Activated CD4-positive, alpha-beta T cell treated with anti-CD3 and anti-CD28 coated beads for 4 hours (primary cell): ENCODE results near the gene PRKCSH.
A peak's percentile ranks its signal among the peaks of the same experiment; 100 is the strongest.

Source experiments
- DNase-seq, 2 donors: peaks; one replicate each; pipeline ENCODE4 v3.0.0-alpha.2; 2020

The PRKCSH gene

DNA sequence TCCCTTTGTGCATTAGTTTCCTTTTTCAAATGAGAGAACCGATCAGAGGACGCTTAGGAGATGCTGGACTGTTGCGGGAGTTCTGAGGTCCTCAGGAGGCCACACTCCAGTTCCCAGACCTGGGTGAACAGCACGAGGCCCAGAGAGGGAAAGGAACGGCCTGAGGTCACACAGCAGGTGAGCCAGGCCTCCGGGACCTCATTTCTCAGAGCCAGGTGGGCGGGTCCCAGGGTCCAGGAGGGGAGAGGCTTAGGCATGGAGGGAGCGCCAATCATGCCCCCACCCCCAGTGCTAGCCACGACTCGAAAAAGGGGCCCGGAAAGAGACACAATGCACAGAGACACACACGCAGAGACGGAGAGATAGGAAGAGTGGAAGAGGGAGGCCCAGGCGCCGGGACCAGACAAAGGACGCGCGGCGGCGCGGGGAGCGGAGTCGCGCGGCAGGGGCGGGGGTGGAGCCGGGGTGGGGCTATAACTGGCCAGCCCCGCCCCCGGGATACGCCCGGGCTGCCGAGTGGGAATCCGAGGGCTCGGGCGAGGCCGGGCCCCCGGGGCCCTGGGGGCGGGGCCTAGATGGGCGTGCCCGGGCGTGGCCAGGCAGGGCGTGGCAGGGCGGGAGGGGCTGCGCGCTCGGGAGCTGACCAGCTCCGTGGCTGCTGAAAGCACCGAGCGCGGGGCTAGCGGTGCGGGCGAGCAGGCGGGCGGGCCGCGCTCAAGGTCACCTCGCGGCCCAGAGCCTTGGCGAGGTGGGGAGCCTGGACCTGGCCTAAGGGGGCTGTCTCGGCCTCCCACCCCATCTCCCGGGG lies 43.9 kb downstream of the PRKCSH start:
- DNase-seq = no peak

- DNase-seq = no peak
These were observed 44.7 kb downstream of the PRKCSH start for GRCh38 chr19:11479898-11480714.

DNA sequence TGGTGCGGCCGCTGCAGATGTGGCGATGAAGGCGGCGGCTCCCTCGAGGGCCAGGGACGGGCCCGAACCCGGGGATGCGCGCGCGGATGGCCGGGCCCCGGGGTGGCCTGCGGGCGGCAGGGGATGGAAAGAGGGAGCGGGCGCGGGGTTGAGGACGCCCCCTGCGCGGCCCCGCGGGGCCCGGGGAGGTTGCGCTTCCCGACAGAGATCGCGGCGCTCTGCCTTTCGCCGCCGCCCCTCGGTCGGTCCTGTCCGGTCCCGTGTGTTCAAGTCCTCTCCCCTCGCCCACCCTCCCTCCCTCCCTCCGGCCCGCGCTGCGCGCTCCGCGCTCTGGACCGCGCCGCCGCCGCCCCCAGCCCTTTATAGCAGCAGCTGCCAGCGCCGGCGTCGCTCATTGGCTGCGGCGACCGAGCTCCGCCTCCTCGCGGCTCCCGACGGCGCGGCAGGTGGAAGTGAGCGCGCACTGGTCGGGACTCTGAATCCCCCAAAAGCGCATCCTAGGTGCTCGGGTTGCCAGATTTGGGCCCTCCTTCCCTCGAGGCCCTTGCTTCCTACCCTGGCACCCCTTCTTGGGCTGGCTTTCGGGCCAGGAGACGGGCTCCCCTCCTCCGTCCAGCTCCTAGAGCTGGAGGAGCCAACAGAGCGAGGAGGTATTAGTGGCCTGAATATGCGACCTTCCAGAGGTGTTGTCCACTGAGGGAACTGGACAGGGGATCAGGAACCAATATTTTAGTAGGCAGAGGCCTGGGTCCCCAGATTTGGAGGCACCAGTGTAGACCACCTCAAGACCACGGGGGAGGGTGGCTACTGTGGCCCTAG lies 45.5 kb downstream of the PRKCSH start, which contains the start of gene ELAVL3:
TSS of gene ELAVL3 (minus strand) at position 332 of the 819 bp plus-strand sequence. CDS start 438 bp downstream, outside the sequence.
- DNase-seq = no peak

DNA sequence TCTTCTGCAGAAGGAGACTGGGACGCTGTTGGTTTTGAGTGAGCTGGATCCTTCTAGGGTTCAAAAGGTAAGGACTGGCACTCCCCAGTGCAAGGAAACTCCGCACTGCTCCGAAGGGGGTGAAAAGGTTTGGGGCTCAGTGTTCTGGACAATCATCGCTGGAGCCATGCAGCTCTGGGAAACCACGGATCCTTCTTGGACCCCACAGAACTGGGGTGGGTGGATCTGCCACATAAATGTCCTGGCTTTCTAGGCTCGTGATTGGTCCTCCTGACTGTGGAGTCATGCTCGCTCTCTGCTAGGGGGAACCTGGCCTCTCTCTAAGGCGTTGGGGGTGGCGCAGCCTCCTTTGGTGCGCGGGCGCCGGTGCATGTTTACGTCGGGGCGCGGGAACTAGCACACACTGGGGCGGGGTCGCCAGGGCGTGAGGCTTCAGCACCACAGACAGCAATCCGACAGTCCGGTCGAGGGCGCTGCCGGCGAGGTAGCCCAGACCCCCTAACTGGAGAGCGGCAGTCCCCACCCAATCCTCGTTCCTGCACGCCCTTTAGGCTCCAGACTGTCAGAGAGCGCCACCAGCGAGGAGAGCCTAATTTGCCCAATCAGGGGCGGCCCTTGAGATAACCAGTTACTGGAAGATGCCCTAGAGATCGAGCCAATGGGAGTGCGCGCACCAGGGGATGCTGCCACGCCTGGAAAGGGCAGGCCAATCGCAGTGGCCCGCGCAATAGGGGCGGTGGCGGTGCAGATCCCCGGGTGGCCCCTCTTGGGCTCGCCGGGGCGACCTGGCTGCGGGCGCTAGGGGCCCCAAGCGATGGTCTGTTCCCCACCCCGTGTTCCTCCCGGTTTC lies 46.3 kb downstream of the PRKCSH start:
- peak; percentile 53 to 62 for DNase-seq

GRCh38 chr19:11482384-11483050 lies 47.1 kb downstream of the PRKCSH start:
- DNase-seq = peak; percentile 67 to 77

GRCh38 chr19:11483366-11484111 lies 48.1 kb downstream of the PRKCSH start:
- DNase-seq = no peak

- no peak for DNase-seq
These were observed 49.9 kb downstream of the PRKCSH start for GRCh38 chr19:11485245-11485837.

DNA sequence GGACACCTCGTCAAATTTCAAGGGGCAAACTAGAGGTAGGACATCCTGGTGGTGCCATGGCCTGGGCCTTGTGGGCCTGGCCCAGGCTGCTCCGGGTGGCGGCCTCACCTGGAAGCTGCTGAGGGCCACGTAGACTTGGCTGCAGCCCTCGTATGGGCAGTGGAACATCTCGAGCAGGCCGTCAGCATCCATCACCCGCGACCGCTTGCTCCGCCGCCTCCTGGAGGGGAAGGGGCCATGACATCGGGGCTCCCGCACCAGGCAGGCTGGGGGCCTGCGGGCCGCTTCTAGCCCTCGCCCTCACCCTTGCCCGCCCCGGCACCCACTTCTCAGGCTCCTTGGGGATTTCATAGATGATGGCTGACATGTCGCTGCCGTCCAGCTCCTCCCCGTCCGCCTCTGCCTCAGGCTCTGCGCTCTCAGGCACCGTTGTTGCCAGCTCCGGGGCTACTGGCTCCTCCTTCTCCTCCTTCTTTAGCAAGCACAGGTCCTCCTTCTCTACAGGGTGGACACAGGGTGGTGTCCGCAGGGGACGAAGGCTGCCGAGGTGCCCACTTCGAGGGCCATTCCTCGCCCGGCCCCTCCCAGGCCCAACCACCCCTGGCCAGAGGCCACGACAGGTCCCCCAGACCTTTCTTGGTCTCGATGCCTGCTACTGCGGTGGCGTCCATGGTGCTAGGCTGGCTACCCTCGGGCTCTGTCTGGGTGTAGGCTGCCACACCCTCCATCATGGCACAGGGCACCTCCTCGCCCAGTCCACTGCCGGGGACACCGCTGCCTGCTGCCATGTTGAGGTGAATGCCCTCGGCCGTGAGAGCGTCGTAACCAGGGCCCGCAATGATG lies 51.4 kb downstream of the PRKCSH start:
- DNase-seq = no peak

DNA sequence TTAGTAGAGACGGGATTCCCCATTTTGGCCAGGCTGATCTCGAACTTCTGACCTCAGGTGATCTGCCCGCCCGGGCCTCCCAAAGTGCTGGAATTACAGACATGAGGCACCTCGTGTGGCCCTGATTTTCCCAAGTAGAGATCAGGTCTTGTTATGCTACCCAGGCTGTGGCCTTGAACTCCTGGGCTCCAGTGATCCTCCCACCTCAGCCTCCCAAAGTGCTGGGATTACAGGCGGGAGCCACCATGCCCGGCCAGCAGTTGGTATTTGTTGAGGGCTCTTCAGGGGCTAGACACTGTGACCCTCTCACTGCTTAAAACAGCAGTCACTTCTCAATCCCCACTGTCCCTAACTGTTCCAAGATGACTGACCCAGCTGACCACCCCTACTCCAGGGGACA lies 53.9 kb downstream of the PRKCSH start:
- DNase-seq = no peak

DNA sequence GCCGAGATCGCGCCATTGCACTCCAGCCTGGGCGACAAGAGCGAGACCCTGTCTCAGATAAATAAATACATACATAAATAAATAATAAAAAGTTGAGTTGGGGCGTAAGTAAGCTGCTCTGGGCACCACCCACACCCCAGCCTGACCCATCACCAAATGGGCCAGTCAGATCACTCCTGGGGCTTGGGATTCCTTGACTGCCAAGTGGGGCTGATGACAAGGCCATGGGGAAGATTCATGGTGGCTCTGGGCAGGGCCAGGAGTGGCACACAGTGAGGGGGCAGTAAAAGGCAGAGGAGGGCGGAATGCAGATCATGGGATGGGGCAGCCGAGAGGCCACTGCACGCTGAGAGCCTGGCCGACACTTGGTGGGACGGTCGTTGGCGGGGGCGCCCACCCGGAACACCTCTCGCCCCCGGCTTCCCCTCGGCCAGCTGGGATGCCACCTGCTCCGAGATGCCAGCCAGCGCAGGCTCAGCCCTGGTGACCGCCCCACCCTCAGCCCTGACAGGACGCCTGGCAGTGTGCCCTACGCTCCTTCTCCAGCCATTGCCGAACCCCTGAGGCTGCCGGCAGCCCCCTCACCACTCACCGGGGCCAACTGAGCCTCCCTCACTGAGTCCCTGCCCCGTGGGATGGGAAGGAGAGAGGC lies 59.3 kb downstream of the PRKCSH start:
- no peak for DNase-seq

DNA sequence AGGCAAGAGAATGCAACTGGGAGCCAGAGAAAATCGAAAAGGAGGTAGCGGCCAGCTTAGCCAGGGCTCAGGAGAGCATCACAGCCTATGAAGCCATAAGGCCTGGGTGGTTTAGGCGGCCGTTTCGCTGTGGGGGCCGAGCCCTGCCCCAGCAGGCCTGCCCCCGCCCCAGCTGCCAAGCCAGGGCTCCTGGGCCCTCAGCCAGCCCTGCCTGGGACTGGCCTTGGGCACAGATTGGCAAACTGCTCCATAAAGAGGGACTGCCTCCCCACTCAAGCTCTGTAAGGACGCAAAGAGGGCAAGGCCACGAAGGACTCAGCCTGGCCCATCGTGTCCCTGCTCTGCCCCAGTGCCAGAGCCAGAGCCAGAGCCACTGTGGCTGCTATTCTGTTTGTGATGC lies 60.0 kb downstream of the PRKCSH start:
- no peak for DNase-seq

DNA sequence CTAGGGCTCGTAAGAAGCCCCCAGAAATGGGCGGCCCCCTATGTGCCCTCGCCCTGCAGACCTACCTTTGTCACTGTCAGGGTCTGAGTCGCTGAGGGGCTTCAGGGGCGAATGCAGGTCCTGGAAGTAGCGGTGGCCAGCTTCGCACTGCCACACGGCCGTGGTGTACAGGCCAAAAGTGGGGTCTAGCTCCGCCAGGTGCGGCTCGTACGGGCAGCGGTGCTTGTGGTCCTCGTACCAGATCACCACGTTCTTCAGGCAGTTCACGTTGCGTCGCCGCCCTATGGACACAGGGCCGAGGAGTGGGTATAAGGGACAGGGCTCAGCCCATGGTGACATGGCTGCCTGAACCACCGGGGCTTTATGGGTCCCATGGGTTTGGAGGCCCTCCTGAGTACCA lies 60.5 kb downstream of the PRKCSH start:
- DNase-seq = no peak

- DNase-seq = peak; percentile 56 to 67
These were observed 61.1 kb downstream of the PRKCSH start for GRCh38 chr19:11496391-11497163.

DNA sequence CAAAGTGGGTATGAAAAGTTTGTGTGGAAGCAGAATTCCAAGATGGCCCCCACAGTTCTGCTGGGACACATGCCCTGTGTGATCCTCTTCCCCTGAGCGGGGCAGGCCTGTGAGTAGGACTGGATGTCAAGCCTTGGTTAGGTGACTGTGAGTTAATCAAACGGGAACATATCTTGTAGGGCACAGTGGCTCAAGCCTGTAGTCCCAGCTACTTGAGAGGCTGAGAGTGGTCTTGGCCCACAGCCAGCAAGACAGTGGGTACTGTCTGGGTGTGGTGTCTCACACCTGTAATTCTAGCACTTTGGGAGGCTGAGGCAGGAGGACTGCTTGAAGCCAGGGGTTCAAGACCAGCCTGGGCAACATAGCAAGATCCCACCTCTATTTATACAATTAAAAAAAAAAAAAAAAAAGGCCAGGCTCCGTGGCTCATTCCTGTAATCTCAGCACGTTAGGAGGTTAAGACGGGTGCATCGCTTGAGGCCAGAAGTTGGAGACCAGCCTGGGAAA lies 63.8 kb downstream of the PRKCSH start:
- DNase-seq = no peak

DNA sequence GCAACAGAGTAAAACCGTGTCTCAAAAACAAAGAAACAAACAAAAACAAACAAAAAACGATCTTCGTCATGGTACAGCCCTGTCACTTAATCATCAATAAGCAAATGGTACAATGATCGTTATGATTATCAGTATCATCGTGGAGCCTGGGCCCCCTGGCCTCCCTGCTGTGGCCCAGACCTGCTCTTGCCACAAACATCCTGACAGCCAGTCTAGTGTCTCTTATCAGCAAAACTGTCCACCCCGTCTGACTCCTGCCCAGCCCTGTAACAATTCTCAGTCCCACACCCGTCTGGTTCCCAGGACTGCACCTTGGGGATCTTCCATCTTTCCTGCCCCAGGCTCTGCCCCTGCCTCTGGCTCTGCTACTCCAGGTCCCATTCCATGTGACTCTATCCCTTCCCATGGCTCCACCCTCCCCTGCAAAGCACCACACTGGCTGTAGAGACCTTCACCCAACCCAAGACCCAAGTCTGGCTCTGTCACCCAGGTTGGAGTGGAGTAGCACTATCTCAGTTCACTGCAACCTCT lies 64.5 kb downstream of the PRKCSH start:
- DNase-seq = no peak
